ENCODE data around the gene GNAQ.

Gene GNAQ

GRCh38 chr9:77856615-77857014 is 175.0 kb downstream of the GNAQ start:
- no peak for TF ChIP-seq CTCF (IDR thresholded peaks at IDR 0.05; ENCODE audit: insufficient read depth, low read depth, low read length, missing control alignments)
- DNase-seq (ENCODE audit: low read depth): no peak
- H3K4me3 ChIP-seq (ENCODE audit: low read depth, low read length): no peak overlapping the region

GRCh38 chr9:77854916-77855311 is 176.7 kb downstream of the GNAQ start:
- no peak for TF ChIP-seq CTCF (IDR thresholded peaks at IDR 0.05; ENCODE audit: insufficient read depth, low read depth, low read length, missing control alignments)
- no peak overlapping the region for H3K4me3 ChIP-seq (ENCODE audit: low read depth, low read length)
- no peak for DNase-seq (ENCODE audit: low read depth)

- no peak for DNase-seq (ENCODE audit: low read depth)
- no peak overlapping the region for H3K4me3 ChIP-seq (ENCODE audit: low read depth, low read length)
- no peak for TF ChIP-seq CTCF (IDR thresholded peaks at IDR 0.05; ENCODE audit: insufficient read depth, low read depth, low read length, missing control alignments)
These were observed 177.2 kb downstream of the GNAQ start for GRCh38 chr9:77854258-77854915.

- H3K4me3 ChIP-seq (ENCODE audit: low read depth, low read length): no peak overlapping the region
- TF ChIP-seq CTCF (IDR thresholded peaks at IDR 0.05; ENCODE audit: insufficient read depth, low read depth, low read length, missing control alignments): no peak
- no peak for DNase-seq (ENCODE audit: low read depth)
These were observed 177.9 kb downstream of the GNAQ start for GRCh38 chr9:77853716-77854115.

GRCh38 chr9:77851882-77852595 is 179.6 kb downstream of the GNAQ start:
- DNase-seq (ENCODE audit: low read depth): no peak
- H3K4me3 ChIP-seq (ENCODE audit: low read depth, low read length): no peak overlapping the region

GRCh38 chr9:77848897-77849296 is 182.7 kb downstream of the GNAQ start:
- no peak for DNase-seq (ENCODE audit: low read depth)
- no peak overlapping the region for H3K4me3 ChIP-seq (ENCODE audit: low read depth, low read length)
- no peak for TF ChIP-seq CTCF (IDR thresholded peaks at IDR 0.05; ENCODE audit: insufficient read depth, low read depth, low read length, missing control alignments)

More at GRCh38 chr9:77851882-77852595, 179.6 kb downstream of the GNAQ start:
- TF ChIP-seq CTCF (IDR thresholded peaks at IDR 0.05; ENCODE audit: insufficient read depth, low read depth, low read length, missing control alignments): no peak
